Motor neuron (in vitro differentiated cells): ENCODE measurements around the gene FAAP100. TPM values are rescaled to one million over a fixed set of nuclear protein-coding genes. Genes with fewer than 3 reads are reported as not detected.
A peak's percentile ranks its signal among the peaks of the same experiment; 100 is the strongest.

Experiments
- ATAC-seq, 8 experiments: fragments of 200-7000 bp; cut with Tn5 transposase; replicated peaks in 6 of 8; 2 replicates each; pipeline ENCODE4 v1.8.0; 2021; ENCODE audit warnings: mild to moderate bottlenecking in 8 of 8, moderate library complexity in 8 of 8
- H3K27ac ChIP-seq, 2 donors: fragments of 250-450 bp; sonication (Bioruptor Pico); 2 replicates each; pipeline ENCODE4 v1.9.0; 2021; ENCODE audit warnings: antibody characterized with exemption in 2 of 2, mild to moderate bottlenecking in 2 of 2, moderate library complexity in 1 of 2
- H3K4me1 ChIP-seq, 2 donors: fragments of 250-450 bp; sonication (Bioruptor Pico); replicated peaks in 1 of 2; 2 replicates each; pipeline ENCODE4 v1.6.1; 2021; ENCODE audit warnings: antibody characterized with exemption in 2 of 2, mild to moderate bottlenecking in 2 of 2, moderate library complexity in 1 of 2
- H3K4me3 ChIP-seq, 5 donors: fragments of 250-450 bp; sonication (Bioruptor Pico); 2 replicates each; pipeline ENCODE4 v1.9.0; 2021; ENCODE audit warnings: antibody characterized with exemption in 5 of 5, mild to moderate bottlenecking in 5 of 5, moderate library complexity in 4 of 5
- WGBS, 10 experiments: fragments of 450-650 bp; shearing (Covaris generic); methylation state at CpG; one replicate each; pipeline ENCODE4 v1.0.0; 2022; 5-methylcytosine and 5-hydroxymethylcytosine counted together
- in situ Hi-C, 9 experiments: fragments of 400-800 bp; cut with MboI; loops; one replicate each; pipeline ENCODE4 v1.15.0; 2021; ENCODE audit warnings: low sequenced_read_pairs in 9 of 9, low pct_unique_long_range_greater_than_20kb in 2 of 9; ENCODE audit not compliant: unreplicated experiment in 9 of 9
- total RNA-seq, 8 experiments: library from RNA; unstranded; fragments of 300-600 nt; gene quantifications; 2 replicates each; pipeline versions ENCODE4 v1.2.3 to v1.2.4, GENCODE V29; 2022

The FAAP100 gene
- total RNA-seq, 8 experiments from 2014 or later = 13.9 to 34.9 (median 22.8) TPM

GRCh38 chr17:81499601-81499970 lies 52.6 kb downstream of the FAAP100 start:
- peaks cover 4% of the 10 kb centered on the region in 2 donors for H3K4me1 ChIP-seq
- no peak overlapping the region for H3K27ac ChIP-seq
- H3K4me3 ChIP-seq = no peak overlapping the region
- in situ Hi-C loops = loop anchor here in 7 of 9 experiments (25.0 kb wide), 3 partner anchors 112 to 237 kb away; partner anchors contain the start of genes BAHCC1 (in 3 of the 7) and SLC38A10 (in 3 of the 7)
- peak in 1 of 8 experiments; percentile 1 for ATAC-seq
- 58% methylated on average over 2 of the region's 12 CpGs; no CpG with 5 or more reads in 9 of the 10 experiments for WGBS, 10 experiments

GRCh38 chr17:81498953-81499600 lies 53.1 kb downstream of the FAAP100 start:
- no peak overlapping the region for H3K4me3 ChIP-seq
- peaks cover 7 to 8% of the 10 kb centered on the region in 2 donors for H3K4me1 ChIP-seq
- ATAC-seq = no peak
- no CpG with 5 or more reads among the region's 64 CpGs for WGBS, 10 experiments
- H3K27ac ChIP-seq = no peak overlapping the region
- in situ Hi-C loops = loop anchor here in 7 of 9 experiments (25.0 kb wide), 3 partner anchors 112 to 237 kb away; partner anchors contain the start of genes BAHCC1 (in 3 of the 7) and SLC38A10 (in 3 of the 7)

- H3K4me1 ChIP-seq = peaks cover 21 to 26% of the 10 kb centered on the region in 2 donors
- WGBS, 10 experiments = 5 to 62% (median 40%) methylated on average over 1 to 4 of the region's 8 CpGs; no CpG with 5 or more reads in 1 of the 10 experiments
- peak in 7 of 8 experiments; percentile 15 to 91 (median 88) for ATAC-seq
- H3K4me3 ChIP-seq = peak overlapping the region in 1 of 5 donors; percentile 16
- peak overlapping the region; percentile 56 to 86 for H3K27ac ChIP-seq
- in situ Hi-C loops = loop anchor here in 7 of 9 experiments (25.0 kb wide), 3 partner anchors 108 to 233 kb away; partner anchors contain the start of genes BAHCC1 (in 3 of the 7) and SLC38A10 (in 3 of the 7)
Measured at GRCh38 chr17:81494626-81495377, 57.4 kb downstream of the FAAP100 start.

- no peak overlapping the region for H3K27ac ChIP-seq
- peak in 1 of 8 experiments; percentile 8 for ATAC-seq
- WGBS, 10 experiments = 42 to 100% (median 80%) methylated on average over 1 to 8 of the region's 16 CpGs; no CpG with 5 or more reads in 2 of the 10 experiments
- H3K4me1 ChIP-seq = peaks cover 35 to 40% of the 10 kb centered on the region in 2 donors
- H3K4me3 ChIP-seq = no peak overlapping the region
- in situ Hi-C loops = loop anchor here in 7 of 9 experiments (25.0 kb wide), 3 partner anchors 106 to 231 kb away; partner anchors contain the start of genes BAHCC1 (in 3 of the 7) and SLC38A10 (in 3 of the 7)
Measured at GRCh38 chr17:81493198-81494038, 58.7 kb downstream of the FAAP100 start.

- H3K4me1 ChIP-seq = peaks cover 39 to 42% of the 10 kb centered on the region in 2 donors
- no peak for ATAC-seq
- in situ Hi-C loops = loop anchor here in 7 of 9 experiments (25.0 kb wide), 3 partner anchors 105 to 230 kb away; partner anchors contain the start of genes BAHCC1 (in 3 of the 7) and SLC38A10 (in 3 of the 7)
- no peak overlapping the region for H3K27ac ChIP-seq
- no peak overlapping the region for H3K4me3 ChIP-seq
- 59 to 95% (median 78%) methylated on average over 3 to 9 of the region's 9 CpGs; no CpG with 5 or more reads in 1 of the 10 experiments for WGBS, 10 experiments
Measured at GRCh38 chr17:81492706-81493105, 59.4 kb downstream of the FAAP100 start.

- Histone ChIP-seq H3K4me3 (no peak overlapping the region), H3K27ac (no peak overlapping the region), H3K4me1 (peaks cover 39 to 45% of the 10 kb centered on the region in 2 donors)
- 18 to 85% (median 54%) methylated on average over 4 to 18 of the region's 18 CpGs; no CpG with 5 or more reads in 2 of the 10 experiments for WGBS, 10 experiments
- no peak for ATAC-seq
- in situ Hi-C loops = loop anchor here in 7 of 9 experiments (25.0 kb wide), 3 partner anchors 105 to 230 kb away; partner anchors contain the start of genes BAHCC1 (in 3 of the 7) and SLC38A10 (in 3 of the 7)
Measured at GRCh38 chr17:81492202-81492601, 60.0 kb downstream of the FAAP100 start.

GRCh38 chr17:81491761-81492160 lies 60.4 kb downstream of the FAAP100 start:
- no peak overlapping the region for H3K4me3 ChIP-seq
- in situ Hi-C loops = loop anchor here in 7 of 9 experiments (25.0 kb wide), 3 partner anchors 104 to 229 kb away; partner anchors contain the start of genes BAHCC1 (in 3 of the 7) and SLC38A10 (in 3 of the 7)

GRCh38 chr17:81491181-81491581 lies 61.0 kb downstream of the FAAP100 start:
- peak in 7 of 8 experiments; percentile 3 to 28 (median 12) for ATAC-seq
- in situ Hi-C loops = loop anchor here in 7 of 9 experiments (25.0 kb wide), 3 partner anchors 104 to 229 kb away; partner anchors contain the start of genes BAHCC1 (in 3 of the 7) and SLC38A10 (in 3 of the 7)
- H3K4me3 ChIP-seq = no peak overlapping the region
- 40 to 57% methylated on average over 1 to 2 of the region's 5 CpGs; no CpG with 5 or more reads in 8 of the 10 experiments for WGBS, 10 experiments
- H3K27ac ChIP-seq = peak overlapping the region in 1 of 2 donors; percentile 23
- peaks cover 43 to 51% of the 10 kb centered on the region in 2 donors for H3K4me1 ChIP-seq

More at GRCh38 chr17:81491761-81492160, 60.4 kb downstream of the FAAP100 start:
- Histone ChIP-seq H3K4me1 (peaks cover 39 to 48% of the 10 kb centered on the region in 2 donors), H3K27ac (no peak overlapping the region)
- WGBS, 10 experiments = 0% methylated on average over 1 of the region's 5 CpGs; no CpG with 5 or more reads in 9 of the 10 experiments
- ATAC-seq = no peak

- in situ Hi-C loops = loop anchor here in 7 of 9 experiments (10.0 to 25.0 kb wide), 4 partner anchors 103 to 235 kb away; partner anchors contain the start of genes BAHCC1 (in 3 of the 7) and SLC38A10 (in 3 of the 7)
- H3K4me1 ChIP-seq = peaks cover 44 to 53% of the 10 kb centered on the region in 2 donors
- peak in 3 of 8 experiments; percentile 1 to 10 (median 7) for ATAC-seq
- H3K4me3 ChIP-seq = peak overlapping the region in 1 of 5 donors; percentile 16
- H3K27ac ChIP-seq = peak overlapping the region; percentile 80 to 87
- 20 to 80% (median 52%) methylated on average over 1 to 6 of the region's 14 CpGs; no CpG with 5 or more reads in 3 of the 10 experiments for WGBS, 10 experiments
Measured at GRCh38 chr17:81489998-81490992, 61.9 kb downstream of the FAAP100 start.
